ENCODE data around the gene URGCP.
A peak's percentile ranks its signal among the peaks of the same experiment; 100 is the strongest.

Gene URGCP

DNA sequence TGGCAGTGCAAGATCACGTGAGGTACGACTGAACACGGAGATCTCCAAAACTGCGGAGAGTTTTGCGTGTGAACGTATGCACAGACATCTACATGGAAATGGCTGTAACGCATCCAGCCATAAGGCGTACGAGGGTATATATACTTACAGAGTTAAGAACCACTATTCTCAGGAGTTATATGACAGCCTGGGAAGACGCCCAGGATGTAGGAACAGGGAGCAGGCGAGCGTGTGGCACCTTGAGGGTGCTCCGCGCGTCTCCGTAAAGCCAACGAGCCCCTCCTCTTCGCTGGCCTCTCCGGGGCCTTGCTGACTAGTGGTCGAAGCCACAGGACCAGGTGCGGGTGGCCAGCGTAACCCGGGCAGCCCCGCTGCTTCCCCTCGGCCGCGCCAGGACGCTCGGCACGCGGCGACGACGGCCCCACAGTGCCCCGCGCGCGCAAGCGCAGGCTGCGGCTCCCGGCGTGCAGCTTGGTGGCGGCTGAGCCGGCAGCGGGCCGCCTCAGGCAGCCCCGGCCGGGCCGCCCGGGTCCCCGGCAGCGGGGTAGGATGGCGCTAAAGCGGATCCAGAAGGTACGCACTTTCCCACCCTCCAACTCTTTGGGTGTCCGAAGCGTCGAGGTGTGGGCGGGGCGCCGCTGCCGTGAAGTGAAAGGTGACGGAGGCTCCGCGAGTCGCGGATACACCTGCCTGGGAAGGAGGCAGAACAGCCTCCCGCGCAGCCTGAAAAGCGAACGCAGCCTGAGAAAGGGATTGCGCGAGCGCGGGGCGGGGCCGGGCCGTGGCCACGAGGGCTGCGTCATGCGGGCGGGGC is 19.8 kb upstream of the URGCP start, which contains the start of gene UBE2D4:
UBE2D4 (plus strand) TSS at position 453 of the 814 bp plus-strand sequence; CDS start at position 550, 97 bp downstream.
- TF ChIP-seq, protein P1, sequence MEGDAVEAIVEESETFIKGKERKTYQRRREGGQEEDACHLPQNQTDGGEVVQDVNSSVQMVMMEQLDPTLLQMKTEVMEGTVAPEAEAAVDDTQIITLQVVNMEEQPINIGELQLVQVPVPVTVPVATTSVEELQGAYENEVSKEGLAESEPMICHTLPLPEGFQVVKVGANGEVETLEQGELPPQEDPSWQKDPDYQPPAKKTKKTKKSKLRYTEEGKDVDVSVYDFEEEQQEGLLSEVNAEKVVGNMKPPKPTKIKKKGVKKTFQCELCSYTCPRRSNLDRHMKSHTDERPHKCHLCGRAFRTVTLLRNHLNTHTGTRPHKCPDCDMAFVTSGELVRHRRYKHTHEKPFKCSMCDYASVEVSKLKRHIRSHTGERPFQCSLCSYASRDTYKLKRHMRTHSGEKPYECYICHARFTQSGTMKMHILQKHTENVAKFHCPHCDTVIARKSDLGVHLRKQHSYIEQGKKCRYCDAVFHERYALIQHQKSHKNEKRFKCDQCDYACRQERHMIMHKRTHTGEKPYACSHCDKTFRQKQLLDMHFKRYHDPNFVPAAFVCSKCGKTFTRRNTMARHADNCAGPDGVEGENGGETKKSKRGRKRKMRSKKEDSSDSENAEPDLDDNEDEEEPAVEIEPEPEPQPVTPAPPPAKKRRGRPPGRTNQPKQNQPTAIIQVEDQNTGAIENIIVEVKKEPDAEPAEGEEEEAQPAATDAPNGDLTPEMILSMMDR (IDR thresholded peaks at IDR 0.05; ENCODE audit: unreplicated experiment in 3 of 3): no peak
- Mint-ChIP-seq H3K4me1 (peaks cover 14% of the 10 kb centered on the region), H3K36me3 (ENCODE audit: low read depth) (no peaks in the 10 kb centered on the region), H3K9me3 (no peaks in the 10 kb centered on the region), H3K27me3 (ENCODE audit: low read depth) (no peaks in the 10 kb centered on the region), H3K4me3 (peak within 1 kb of the TSS; percentile 82 to 93 (median 90)), H3K27ac (peak within 1 kb of the TSS; percentile 77 to 91 (median 91))

DNA sequence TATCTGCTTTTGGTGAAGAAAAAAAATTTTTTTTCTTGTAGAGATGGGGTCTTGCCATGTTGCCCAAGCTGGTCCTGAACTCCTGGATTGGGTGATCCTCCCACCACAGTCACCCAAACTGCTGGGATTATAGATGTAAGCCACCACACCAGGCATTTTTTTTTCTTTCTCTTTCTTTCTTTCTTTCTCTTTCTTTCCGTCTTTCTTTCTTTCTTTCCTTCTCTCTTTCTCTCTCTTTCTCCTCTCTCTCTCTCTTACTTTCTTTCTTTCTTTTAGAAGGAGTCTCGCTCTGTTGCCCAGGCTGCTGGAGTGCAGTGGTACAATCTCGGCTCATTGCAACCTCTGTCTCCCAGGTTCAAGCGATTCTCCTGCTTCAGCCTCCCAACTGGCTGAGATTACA is 16.3 kb upstream of the URGCP start:
- Mint-ChIP-seq H3K4me1 (peaks cover 14% of the 10 kb centered on the region), H3K27me3 (ENCODE audit: low read depth) (peaks cover 3% of the 10 kb centered on the region), H3K9me3 (no peaks in the 10 kb centered on the region), H3K27ac (no peak overlapping the region), H3K4me3 (no peak overlapping the region), H3K36me3 (ENCODE audit: low read depth) (peaks cover 5% of the 10 kb centered on the region)
- TF ChIP-seq, protein P1 (IDR thresholded peaks at IDR 0.05; ENCODE audit: unreplicated experiment in 3 of 3): no peak

DNA sequence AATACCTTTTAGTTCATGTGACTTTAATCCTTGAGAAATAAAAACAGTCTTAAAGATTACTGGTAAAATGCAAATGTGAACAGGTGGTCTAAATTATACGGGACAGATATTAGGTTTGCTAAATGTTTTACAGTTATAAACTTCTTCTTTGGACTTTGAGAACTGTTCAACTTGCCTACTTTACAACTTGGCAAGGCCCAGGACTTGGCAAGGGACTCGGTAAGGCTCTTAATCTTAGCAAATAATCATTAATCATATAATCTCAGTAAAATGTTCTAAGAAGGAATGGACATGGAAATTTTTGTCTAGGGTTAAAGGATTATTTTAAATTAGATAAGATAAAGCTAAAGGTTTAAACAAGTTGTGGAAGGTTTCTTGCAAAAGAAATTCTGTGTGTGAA is 15.0 kb upstream of the URGCP start:
- H3K36me3 Mint-ChIP-seq (ENCODE audit: low read depth): peaks cover 5% of the 10 kb centered on the region
- peaks cover 3% of the 10 kb centered on the region for H3K27me3 Mint-ChIP-seq (ENCODE audit: low read depth)

DNA sequence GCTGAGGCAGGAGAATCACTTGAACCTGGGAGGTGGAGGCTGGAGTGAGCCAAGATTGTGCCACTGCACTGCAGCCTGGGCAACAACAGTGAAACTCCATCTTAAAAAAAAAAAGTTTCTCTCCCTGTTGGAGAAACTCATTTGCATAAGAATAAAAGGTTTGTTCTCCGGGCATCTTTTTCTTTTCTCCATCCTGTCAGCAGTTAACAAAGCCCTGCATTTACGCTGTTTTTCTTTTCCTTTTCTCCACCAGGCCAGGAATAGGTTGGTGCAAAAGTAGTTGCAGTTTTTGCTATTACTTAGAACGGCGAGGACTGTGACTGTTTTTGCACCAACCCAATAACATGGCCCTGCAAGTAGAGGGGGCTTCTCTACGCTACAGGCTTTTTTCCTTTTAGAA is 9.5 kb upstream of the URGCP start:
- TF ChIP-seq, protein P1 (IDR thresholded peaks at IDR 0.05; ENCODE audit: unreplicated experiment in 3 of 3): no peak
- H3K27me3 Mint-ChIP-seq (ENCODE audit: low read depth): peaks cover 3% of the 10 kb centered on the region
- H3K4me3 Mint-ChIP-seq: no peak overlapping the region
- H3K27ac Mint-ChIP-seq: no peak overlapping the region
- peaks cover 9% of the 10 kb centered on the region for H3K36me3 Mint-ChIP-seq (ENCODE audit: low read depth)
- no peaks in the 10 kb centered on the region for H3K4me1 Mint-ChIP-seq
- peaks cover 7% of the 10 kb centered on the region for H3K9me3 Mint-ChIP-seq

More for the DNA sequence above, 15.0 kb upstream of the URGCP start:
- TF ChIP-seq, protein P1 (IDR thresholded peaks at IDR 0.05; ENCODE audit: unreplicated experiment in 3 of 3): no peak
- H3K27ac Mint-ChIP-seq: no peak overlapping the region
- no peaks in the 10 kb centered on the region for H3K9me3 Mint-ChIP-seq
- H3K4me3 Mint-ChIP-seq: no peak overlapping the region
- peaks cover 9% of the 10 kb centered on the region for H3K4me1 Mint-ChIP-seq

DNA sequence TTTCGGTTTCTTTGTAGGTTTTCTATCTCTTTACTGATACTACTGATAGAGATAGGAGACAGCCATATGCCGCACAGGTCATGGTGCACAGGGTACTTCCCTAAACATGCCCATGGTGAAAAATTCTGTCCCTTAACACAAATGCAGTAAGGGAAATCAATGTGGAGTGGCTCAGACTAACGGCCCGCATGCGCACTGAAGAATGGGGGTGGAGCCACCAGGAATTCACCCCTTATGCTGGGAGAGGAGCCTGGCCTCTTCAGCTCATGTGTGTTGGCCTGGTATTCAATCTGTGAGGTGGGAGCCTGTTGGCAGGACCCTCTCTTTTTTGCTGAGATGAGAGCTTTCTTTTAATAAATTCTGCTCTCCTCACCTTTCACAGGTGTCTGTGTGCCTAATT is 8.4 kb upstream of the URGCP start:
- Mint-ChIP-seq H3K4me1 (no peaks in the 10 kb centered on the region), H3K9me3 (peaks cover 7% of the 10 kb centered on the region), H3K36me3 (ENCODE audit: low read depth) (peaks cover 9% of the 10 kb centered on the region), H3K27ac (no peak overlapping the region), H3K27me3 (ENCODE audit: low read depth) (peaks cover 3% of the 10 kb centered on the region), H3K4me3 (no peak overlapping the region)
- TF ChIP-seq, protein P1 (IDR thresholded peaks at IDR 0.05; ENCODE audit: unreplicated experiment in 3 of 3): no peak

DNA sequence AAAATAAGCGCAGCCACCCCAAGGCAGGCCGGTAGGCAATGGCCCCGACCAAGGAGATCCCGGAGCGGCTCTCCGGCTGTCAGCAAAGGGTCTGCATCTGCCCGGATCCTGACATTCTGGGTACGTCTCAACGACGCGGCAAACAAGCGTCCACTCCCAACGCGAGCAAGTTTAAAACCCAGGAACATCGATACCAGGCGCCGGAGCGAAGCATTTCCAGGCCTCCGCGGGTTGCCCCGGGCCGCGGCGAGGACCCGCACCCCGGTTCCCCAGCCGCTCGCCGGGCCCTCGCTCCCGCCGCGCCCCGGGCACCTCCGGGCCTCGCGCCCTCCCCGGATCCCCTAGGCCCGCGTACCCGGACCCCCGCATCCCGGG is 453 bp downstream of the URGCP start:
- no peaks in the 10 kb centered on the region for H3K9me3 Mint-ChIP-seq

More for the DNA sequence above, 453 bp downstream of the URGCP start:
- Mint-ChIP-seq H3K36me3 (ENCODE audit: low read depth) (peaks cover 4% of the 10 kb centered on the region), H3K4me1 (peaks cover 29% of the 10 kb centered on the region), H3K27me3 (ENCODE audit: low read depth) (no peaks in the 10 kb centered on the region), H3K4me3 (peak overlapping the region; percentile 95 to 100 (median 100)), H3K27ac (peak overlapping the region; percentile 98 to 100 (median 98))
- TF ChIP-seq, protein P1 (IDR thresholded peaks at IDR 0.05; ENCODE audit: unreplicated experiment in 3 of 3): no peak

Data from nephron (organoid).